HG03064 (cell line): ENCODE data around the gene ABCG2.
"Not testable (repeated sequence)": the region's sequence is repeated elsewhere in the genome, so short reads cannot be mapped to it uniquely, and the experiment has no call there.

Source experiments
- ATAC-seq: cut with Tn5 transposase; IDR thresholded peaks from one replicate; pipeline ENCODE4 v1.9.1; 2021; ENCODE audit warnings: low read depth; ENCODE audit not compliant: unreplicated experiment

The ABCG2 gene

GRCh38 chr4:88169298-88169697 lies 10.9 kb upstream of the ABCG2 start:
- ATAC-seq = no peak

DNA sequence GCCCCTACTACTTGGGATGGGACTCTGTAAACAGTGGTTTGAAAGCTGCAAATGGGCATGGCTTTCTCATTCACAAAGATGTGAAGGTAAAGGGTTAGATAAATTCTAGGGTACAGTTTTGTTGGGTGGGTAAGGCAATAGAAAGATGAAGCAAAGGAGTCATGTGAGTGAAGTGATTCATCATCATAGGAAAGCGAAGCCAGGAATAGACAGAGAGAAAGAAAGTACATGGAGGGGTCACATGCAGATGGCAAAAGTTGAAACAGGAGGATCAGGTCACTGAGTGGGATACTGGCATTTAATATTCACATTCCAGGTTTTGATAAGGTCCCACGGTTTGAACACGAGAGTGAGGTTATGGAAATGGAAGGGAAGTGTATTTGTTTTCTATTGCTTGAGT lies 8.2 kb upstream of the ABCG2 start:
- ATAC-seq = no peak

DNA sequence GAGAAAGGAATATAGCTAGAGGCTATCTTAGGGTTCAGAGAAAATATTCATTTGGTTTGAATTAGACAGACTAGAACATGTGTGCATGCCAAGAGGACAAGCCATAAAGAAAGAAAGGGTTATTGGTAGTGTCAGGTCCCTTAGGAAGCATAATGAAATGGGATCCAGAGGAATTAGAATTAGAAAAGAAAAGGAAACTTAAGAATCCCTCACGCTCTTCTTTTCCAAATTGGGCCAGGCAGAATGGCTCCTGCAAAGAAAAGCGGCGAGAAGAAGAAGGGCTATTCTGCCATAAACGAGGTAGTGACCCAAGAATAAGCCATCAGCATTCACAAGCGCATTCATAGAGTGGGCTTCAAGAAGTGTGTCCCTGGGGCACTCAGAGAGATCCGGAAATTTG lies 4.9 kb upstream of the ABCG2 start:
- no peak for ATAC-seq

DNA sequence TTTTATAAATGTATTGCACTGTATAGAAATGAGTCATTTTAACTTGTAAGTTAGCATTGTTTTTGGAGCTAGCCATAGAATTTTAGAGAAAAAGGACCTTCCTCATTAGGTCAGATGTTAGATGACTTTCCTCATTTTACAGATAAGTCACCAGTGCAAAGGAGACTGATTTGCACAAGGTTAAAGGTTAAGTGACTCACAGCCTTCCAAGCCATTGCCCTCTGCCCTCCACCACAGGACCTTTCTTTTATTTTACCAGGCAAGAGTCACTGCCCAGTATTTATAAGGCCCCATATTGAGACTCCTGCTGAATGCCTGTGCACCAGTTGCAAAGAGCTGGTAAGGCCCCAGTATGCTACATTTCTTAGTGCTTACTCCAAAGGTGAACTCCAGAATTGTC lies 4.2 kb upstream of the ABCG2 start:
- ATAC-seq = no peak

DNA sequence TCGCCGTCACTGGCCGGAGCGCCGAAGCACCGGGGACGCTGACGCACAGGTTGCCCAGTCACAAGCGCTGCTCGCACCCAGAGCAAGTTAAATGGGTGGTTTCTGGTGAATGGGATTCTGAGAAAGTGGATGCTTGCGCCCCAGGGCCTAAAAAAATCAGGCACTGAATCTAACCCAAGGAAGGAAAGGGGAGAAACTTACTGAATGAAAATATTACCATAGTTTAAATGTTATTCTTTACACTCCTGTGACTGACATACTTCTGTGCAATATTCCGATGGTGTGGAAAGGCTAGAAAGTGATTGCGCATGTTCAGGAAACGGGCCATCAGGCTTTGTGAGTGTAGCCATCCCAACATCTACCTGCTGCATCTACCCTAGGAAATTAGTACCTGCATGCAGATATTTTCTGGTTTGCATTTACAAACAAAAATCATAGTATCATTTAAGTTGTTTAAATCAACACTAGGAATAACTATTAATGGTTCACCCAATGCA lies 838 bp upstream of the ABCG2 start:
- ATAC-seq = no peak

GRCh38 chr4:88158038-88158488 lies 376 bp downstream of the ABCG2 start:
- ATAC-seq = no peak

DNA sequence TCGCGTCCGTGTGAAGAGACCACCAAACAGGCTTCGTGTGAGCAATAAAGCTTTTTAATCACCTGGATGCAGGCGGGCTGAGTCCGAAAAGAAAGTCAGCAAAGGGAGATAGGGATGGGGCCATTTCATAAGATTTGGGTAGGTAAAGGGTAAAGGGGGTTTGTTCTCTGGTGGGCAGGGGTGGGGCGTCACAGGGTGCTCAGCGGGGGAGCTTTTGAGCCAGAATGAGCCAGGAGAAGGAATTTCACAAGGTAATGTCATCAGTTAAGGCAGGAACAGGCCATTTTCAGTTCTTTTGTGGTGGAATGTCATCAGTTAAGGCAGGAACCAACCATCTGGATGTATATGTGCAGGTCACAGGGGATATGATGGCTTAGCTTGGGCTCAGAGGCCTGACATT lies 6.1 kb downstream of the ABCG2 start:
- not testable (repeated sequence) for ATAC-seq

GRCh38 chr4:88148560-88148959 lies 9.9 kb downstream of the ABCG2 start:
- ATAC-seq = no peak

DNA sequence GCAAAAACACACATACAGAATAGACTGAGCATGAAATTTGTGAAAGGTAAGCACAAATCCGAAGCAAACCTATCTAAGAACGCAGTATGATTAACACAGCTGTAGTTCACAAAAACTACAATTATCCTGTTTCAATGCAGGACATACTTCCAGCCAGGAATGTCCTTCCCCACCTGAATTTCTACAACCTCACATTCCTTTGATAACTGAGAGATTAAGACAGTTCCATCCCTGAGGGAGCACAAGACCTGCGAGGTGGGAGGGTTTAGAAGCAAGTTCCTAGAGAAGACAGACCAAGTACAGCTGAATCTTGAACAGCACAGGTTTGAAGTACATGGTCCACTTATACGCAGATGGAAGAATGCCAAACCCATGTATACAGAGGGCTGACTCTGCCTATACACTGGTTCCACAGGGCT lies 10.6 kb downstream of the ABCG2 start:
- no peak for ATAC-seq

DNA sequence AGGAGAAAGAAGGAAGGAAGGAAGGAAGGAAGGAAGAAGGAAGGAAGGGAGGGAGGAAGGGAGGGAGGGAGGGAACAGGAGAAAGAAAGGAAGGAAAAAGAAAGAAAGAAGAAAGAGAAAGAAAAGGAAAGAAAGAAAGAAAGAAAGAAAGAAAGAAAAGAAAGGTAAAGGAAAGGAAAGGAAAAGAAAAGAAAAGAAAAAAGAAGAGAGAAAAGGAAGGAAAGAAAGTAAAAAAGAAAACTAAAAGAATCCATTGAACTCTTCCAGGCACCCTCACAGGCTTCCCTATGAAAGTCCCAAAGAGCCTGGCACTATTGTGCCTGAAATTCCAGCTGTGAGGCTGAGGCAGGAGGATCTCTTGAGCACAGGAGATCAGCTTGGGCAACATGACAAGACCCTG lies 11.5 kb downstream of the ABCG2 start:
- ATAC-seq = no peak

- ATAC-seq = no peak
Observed at GRCh38 chr4:88144866-88145300, 13.6 kb downstream of the ABCG2 start.

GRCh38 chr4:88144048-88144447 lies 14.4 kb downstream of the ABCG2 start:
- ATAC-seq = no peak

- no peak for ATAC-seq
Observed at GRCh38 chr4:88143504-88143903, 14.9 kb downstream of the ABCG2 start.

DNA sequence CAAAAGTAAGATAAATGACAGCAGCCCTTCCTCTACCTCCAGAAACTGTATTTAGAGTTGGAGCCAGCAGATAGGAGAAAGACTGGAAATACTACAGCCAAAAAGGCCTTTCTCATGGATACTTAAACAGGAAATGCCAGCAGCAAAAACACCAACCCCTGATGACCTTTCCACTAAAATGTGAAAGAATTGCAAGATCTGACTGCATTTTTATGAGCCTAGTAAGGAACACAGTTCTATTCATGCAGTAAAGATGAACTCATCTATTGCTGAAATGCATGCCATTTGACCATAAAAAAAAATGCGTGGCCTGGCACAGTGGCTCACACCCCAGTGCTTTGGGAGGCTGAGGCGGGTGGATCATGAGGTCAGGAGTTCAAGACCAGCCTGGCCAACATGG lies 19.9 kb downstream of the ABCG2 start:
- no peak for ATAC-seq

DNA sequence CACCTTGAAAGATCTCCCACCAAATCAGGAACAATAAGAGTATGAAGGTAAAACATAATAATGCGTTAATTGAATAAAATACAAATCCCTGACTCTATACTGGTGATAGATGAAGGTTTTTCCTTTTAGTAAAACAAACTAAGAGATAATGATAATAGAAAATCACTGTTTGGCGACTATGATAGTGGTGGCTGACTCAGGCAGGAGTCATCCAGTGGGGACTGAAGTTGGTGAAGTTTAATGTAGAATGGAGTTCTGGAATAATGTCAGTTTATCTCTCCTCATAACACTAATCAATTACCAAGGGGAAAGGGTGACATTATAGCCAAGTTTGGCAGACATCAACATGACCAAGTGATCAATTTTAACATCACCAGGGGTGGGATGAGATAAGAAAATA lies 21.3 kb downstream of the ABCG2 start:
- ATAC-seq = no peak

DNA sequence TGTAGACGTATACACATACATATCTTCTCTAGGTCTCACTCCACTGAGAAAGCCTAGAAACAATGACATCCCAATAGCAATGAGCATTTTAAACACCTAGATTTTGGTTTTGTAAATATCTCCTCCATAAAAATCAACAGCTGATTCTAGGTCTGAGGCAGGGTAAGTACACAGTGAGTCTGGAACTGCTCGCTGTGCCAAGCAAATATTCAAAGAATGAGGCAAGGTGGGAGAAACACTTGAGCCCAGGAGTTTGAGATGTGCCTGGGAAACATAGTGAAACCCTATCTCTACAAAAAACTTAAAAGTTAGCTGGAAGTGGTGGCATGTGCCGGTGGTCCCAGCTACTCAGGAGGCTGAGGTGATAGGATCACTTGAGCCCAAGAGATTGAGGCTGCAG lies 22.2 kb downstream of the ABCG2 start:
- no peak for ATAC-seq

DNA sequence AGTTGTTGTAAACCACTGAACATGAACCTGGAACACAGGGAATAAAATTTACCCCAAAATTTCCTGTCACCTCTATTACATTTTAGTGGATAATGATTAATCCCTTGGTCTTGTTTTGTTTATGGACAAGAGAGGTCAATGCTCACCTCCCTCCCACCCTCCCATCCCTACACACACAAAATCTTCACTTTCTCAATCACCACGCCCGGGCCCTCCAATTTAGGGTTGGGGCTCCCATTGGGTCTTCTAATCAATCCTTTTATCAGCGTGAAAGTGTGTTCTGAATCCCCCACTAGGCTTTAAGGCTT lies 23.1 kb downstream of the ABCG2 start:
- ATAC-seq = no peak

- ATAC-seq = no peak
Observed at GRCh38 chr4:88134536-88135355, 23.7 kb downstream of the ABCG2 start.

DNA sequence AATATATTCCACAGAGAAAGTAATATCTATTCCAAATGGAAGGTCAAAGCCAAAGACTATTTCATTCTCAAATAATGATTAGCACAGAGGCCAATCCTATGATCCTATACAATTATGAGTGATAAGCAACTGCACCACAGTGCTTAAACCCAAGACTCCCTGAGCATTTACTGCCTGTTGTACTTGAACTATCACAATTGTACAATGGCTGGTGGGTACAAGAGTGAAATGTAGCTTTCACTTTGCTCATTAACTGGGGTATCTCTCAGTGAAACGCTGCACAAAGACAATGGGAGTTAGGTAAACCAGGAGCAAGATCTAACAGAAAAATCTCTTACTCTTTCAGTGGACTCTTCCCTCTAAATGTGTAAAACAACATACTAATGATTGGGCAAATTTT lies 24.3 kb downstream of the ABCG2 start:
- no peak for ATAC-seq

DNA sequence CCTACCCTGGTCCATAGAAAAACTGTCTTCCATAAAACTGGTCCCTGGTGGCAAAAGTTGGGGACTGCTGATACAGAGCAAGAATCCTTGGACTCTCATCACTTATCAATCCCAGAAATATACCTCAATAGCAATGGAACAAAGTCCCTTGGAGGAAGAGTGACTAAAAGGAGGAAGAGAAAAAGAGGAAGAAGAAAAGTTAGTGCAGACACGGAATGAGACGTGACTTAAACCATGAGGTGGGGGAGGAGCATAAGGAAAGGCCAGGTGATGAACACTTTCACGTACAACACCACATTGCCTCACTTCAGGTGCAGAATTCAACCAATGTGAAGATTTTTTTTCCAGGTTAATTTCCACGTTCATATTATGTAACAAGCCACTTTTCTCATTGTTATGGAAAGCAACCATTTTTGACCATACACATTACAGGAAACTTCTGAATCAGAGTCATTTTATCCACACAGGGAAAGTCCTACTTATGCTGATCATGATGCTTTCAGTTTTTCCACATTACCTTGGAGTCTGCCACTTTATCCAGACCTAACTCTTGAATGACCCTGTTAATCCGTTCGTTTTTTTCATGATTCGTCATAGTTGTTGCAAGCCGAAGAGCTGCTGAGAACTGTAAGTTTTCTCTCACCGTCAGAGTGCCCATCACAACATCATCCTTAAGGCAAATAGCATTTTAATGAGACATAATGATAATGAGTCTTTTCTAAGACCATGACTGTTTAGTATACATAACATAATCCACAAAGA lies 27.7 kb downstream of the ABCG2 start:
- ATAC-seq = no peak

GRCh38 chr4:88130003-88130402 lies 28.4 kb downstream of the ABCG2 start:
- no peak for ATAC-seq

DNA sequence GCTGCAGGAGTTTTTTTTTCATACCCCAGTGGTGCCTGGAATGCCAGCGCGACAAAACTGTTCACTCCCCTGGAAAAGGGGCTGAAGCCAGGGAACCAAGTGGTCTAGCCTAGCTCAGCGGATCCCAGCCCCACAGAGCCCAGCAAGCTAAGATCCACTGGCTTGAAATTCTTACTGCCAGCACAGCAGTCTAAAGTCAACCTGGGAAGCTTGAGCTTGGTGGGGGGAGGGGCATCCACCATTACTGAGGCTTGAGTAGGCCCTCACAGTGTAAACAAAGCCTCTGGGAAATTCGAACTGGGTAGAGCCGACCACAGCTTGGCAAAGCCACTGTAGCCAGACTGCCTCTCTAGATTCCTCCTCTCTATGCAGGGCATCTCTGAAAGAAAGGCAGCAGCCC lies 36.2 kb downstream of the ABCG2 start:
- ATAC-seq = not testable (repeated sequence)
